COLO668 (cell line): ENCODE data around the gene DRAXIN.

Source experiments
- DNase-seq: peaks from one replicate; lab custom pipeline; 2025; ENCODE audit not compliant: unreplicated experiment; lab: John Stamatoyannopoulos, UW

DRAXIN gene, protein sequence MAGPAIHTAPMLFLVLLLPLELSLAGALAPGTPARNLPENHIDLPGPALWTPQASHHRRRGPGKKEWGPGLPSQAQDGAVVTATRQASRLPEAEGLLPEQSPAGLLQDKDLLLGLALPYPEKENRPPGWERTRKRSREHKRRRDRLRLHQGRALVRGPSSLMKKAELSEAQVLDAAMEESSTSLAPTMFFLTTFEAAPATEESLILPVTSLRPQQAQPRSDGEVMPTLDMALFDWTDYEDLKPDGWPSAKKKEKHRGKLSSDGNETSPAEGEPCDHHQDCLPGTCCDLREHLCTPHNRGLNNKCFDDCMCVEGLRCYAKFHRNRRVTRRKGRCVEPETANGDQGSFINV

GRCh38 chr1:11691302-11691914 lies at the start of gene DRAXIN:
Gene DRAXIN (plus strand): TSS chr1:11691710. CDS start chr1:11706259, 14,549 bp downstream.
- DNase-seq: peak; percentile 39

DNA sequence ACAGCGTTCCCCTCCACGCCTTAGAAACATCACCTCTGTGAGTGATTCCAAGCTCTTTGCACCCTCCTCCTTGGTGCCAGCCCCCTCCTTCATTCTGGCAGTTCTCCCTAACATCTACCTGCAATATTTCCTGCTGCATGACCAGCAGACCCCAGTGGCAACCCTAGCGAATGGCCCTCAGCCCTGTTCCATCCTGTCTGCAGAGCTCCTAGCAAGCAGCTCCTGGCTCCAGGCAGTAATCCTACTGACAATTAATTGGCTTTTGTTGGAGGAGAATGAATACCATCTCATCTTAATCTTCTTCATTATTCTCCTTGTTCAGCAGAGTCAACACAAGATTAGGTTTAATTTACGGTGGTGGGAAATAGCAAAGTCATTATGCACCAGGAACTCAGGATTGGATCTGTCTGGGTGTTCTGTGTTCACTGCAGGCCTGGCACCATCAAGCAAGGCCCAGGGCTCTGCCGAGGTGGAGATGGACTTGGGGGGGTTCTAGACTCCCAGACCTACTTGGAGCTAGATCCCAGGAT lies 49.7 kb upstream of the DRAXIN start:
- no peak for DNase-seq

- DNase-seq: peak; percentile 72
These were observed 49.0 kb upstream of the DRAXIN start for GRCh38 chr1:11642418-11643017.

- no peak for DNase-seq
These were observed 47.7 kb upstream of the DRAXIN start for GRCh38 chr1:11643782-11644181.

DNA sequence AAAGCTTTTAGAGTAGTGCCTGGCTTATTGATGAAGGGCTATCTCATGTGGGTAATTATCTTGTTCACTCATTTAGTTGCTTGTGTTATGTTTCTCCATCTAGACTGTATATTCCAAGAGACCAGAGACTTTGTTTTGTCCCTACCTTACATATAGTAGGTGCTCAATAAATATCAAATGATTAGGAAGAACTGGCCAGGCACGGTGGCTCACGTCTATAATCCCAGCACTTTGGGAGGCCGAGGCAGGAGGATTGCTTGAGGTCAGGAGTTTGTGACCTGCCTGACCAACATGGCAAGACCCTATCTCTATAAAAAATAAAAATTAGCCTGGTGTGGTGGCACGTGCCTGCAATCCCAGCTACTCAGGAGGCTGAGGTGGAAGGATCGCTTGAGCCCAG lies 46.2 kb upstream of the DRAXIN start:
- no peak for DNase-seq

DNA sequence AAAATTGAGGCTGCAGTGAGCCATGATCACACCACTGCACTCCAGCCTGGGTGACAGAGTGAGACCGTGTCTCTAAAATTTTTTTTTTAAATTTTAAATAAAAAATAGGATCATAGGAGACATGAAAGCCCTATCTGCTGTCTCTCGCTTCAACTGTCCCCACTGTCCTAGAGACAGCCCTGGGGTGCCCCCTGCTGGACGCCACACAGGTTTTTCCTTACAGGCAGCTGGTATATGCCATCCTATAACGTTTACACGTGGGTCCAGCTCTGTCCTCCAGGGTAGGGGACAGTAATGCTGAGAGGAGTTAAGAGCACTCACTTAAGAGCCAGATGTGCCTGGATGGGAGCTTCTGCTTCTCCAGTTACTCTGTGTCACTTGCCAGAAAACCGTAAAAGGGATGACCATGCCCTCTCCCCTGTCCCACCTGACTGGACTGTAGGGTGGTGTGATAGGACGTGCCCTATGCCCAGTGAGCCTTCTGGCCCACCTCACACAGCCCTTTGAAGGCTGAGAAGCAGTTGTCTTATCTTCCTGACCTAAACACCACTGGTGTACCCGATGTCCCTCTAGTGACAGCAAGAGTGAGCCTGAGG lies 45.7 kb upstream of the DRAXIN start:
- peak; percentile 92 for DNase-seq

DNA sequence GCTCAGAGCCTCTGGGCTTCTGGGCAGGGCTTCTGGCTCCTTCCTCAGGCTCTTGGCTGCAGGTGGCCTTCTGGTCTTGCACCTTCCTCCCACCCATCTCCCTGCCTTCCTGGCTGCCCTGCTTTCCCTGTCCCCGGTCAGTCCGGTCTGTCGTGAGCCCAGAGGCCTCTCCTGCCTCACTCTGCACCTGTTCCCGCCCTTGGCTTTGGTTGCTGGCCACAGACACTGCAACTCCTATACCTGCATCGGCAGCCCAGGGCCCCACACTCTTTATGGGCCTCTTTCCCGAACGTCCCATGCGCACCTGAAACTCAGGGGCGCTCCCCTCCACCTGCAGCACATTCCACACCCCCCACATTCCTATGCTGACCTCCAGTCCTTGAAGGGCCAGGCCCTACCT lies 45.2 kb upstream of the DRAXIN start:
- DNase-seq: no peak

- DNase-seq: no peak
These were observed 44.2 kb upstream of the DRAXIN start for GRCh38 chr1:11647333-11647732.

GRCh38 chr1:11648039-11648438 lies 43.5 kb upstream of the DRAXIN start:
- no peak for DNase-seq

GRCh38 chr1:11648732-11649158 lies 42.8 kb upstream of the DRAXIN start:
- DNase-seq: no peak

- DNase-seq: no peak
These were observed 42.3 kb upstream of the DRAXIN start for GRCh38 chr1:11649237-11649623.

DNA sequence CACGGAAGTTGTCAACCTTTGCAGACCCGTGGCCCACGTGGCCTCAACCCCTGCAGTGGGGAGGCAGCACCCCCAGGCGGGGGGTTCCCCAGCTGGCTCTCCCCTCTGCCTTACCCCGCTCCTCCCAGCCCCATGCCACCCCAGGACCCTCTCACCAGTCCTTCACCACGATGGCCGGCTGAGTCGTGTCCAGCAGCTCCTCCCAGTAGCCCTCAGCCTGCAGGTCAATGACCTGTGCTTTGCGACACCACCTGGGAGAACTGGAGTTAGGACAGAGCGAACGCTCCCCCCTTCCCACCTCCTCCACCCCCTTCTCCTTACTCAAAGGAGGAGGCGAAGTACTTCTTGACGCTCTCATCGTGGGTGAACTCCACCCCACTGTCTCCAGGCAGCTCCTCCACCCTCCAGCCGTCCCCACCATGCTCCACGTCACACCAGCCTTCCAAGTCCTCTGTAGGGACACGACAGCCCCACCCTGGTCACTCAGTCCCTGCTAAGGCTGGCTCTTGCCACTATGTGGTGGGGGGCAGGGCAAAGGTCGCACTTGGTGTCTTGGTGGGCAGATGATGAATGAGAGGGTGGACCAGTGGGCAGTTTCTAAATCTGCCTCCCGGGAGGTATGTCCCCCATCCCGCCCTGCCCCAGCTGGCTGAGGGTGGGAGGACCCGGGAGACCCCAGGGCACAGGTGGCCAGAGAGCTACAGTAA lies 41.7 kb upstream of the DRAXIN start:
- no peak for DNase-seq

DNA sequence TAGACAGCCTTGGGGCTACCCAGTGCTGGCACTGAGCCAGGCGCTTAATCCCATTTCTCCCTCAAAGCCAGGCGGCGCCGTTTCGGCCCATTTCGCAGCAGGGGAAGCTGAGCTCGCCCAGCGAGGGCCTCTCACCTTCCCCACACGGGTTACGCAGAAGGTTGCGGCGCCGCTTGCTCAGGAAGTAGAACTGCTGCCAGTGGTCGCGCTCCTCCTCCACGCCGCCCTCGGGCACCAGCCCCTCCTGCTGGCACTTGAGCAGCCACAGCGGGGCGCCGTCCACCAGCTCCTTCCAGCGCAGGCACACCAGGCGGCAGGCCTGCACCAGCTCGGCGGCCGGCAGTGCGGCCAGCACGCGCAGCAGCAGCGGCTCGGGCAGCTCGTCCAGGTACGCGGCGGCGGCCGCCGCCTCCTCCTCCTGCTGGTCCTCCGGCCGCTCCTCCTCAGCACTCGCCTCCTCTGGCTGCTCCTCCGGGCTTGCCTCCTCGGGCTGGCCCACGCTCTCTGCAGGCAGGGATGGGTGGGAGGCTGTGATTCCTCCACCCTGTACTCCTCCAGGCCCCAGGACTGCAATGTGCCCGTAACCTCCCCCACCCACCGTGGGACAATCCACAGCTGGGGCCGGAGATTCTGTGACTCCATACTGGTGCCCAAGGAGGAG lies 41.0 kb upstream of the DRAXIN start:
- DNase-seq: peak; percentile 88

DNA sequence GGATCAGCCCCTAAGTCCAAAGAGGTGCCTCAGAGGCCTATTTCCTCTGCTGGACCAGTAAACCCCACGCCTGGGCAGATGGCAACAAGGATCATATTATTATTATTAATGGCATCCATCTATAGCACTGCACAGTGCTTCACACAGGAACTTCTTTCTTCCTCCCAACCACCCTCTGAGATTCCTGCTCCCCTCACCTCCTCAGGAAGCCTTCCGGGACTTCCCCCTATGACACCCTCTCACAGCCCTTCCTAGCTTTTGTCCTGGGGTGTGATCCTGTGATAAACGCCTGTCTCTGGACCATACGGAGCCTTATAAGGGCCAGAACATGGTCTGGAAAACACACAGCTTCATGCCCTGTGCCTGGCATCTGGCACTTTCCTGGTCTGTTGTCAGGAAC lies 40.5 kb upstream of the DRAXIN start:
- no peak for DNase-seq

- DNase-seq: no peak
These were observed 39.2 kb upstream of the DRAXIN start for GRCh38 chr1:11652203-11652780.

DNA sequence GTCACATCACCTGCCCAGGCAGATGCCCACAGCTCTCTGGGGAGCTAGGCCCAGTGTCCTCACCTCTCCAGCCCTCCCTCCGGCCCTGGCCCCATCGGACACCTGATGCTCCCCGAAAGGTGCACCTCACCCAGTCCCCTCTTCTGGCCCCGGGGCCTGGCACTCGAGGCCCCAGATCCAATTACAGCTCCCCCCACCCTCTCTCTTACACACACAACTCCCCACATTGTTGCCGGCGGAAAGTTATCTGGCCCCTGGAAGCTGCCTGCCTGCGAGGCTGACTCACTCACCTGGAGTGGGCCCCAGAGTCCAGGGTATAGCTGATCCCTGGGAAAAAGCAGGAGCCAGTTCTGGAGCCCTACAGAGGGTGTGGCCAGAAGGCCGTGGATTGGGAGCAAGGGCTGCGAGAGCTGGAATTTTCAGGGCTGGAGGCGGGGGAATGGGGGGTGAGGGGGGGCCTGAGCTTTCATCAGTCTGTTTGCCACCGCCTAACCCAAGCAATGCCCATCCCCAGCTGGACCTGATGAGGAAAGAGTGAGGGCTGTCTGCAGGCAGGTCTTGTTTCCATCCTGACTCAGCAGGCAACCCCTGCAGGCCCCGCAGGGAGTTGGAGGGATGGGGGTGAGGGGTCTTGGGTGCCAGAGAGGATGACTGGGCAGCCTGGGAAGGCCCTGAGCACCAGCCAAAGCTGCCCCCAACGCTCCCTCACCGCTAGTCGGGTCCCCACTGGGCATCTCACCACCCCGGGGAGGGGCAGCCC lies 38.2 kb upstream of the DRAXIN start:
- DNase-seq: peak; percentile 43

- no peak for DNase-seq
These were observed 37.7 kb upstream of the DRAXIN start for GRCh38 chr1:11653861-11654136.

GRCh38 chr1:11654137-11654938 lies 37.2 kb upstream of the DRAXIN start, which contains the start of the genes FBXO2 and FBXO44:
Gene FBXO2 (minus strand): TSS chr1:11654429. CDS start chr1:11654340, 89 bp downstream.
Gene FBXO44 (plus strand): TSS chr1:11654877. CDS start chr1:11655836, 959 bp downstream.
- peak; percentile 26 for DNase-seq
